Gastrocnemius medialis (tissue), 4 donors: ENCODE data around the gene C22orf15. TPM values are rescaled to one million over a fixed set of nuclear protein-coding genes. Genes with fewer than 3 reads are reported as not detected.

Experiments used
- ATAC-seq, 2 donors: fragments of 150-250 bp; one replicate each; pipeline ENCODE4 v1.9.1; 2016
- DNase-seq, 2 donors: peaks; one replicate each; pipeline ENCODE4 v3.0.0-alpha.2; 2019
- H3K27ac ChIP-seq, 4 donors: fragments of 200-600 bp; sonication (generic); 1 replicate in 1 of 4; 2 replicates in 3 of 4; pipeline ENCODE4 v1.5.1; 2016 to 2018; ENCODE audit warnings: mild to moderate bottlenecking in 2 of 4, moderate library complexity in 1 of 4
- H3K27me3 ChIP-seq, 3 donors: fragments of 200-600 bp; sonication (generic) in 2 of 3; 1 replicate in 1 of 3; 2 replicates in 2 of 3; pipeline versions ENCODE4 v1.5.1 to v1.6.0; 2016 to 2019; ENCODE audit warnings: mild to moderate bottlenecking in 1 of 3, moderate library complexity in 1 of 3
- H3K36me3 ChIP-seq, 2 donors: fragments of 200-600 bp; sonication (generic) in 1 of 2; one replicate each; pipeline ENCODE4 v1.5.1; 2017 to 2018
- H3K4me1 ChIP-seq, 2 donors: fragments of 200-600 bp; sonication (generic) in 1 of 2; one replicate each; pipeline ENCODE4 v1.5.1; 2016 to 2017; ENCODE audit warnings: mild to moderate bottlenecking in 2 of 2
- H3K4me3 ChIP-seq, 4 donors: fragments of 200-600 bp; sonication (generic) in 3 of 4; 1 replicate in 1 of 4; 2 replicates in 3 of 4; pipeline ENCODE4 v1.5.1; 2016 to 2019; ENCODE audit warnings: mild to moderate bottlenecking in 2 of 4
- H3K9me3 ChIP-seq, 3 donors: fragments of 200-600 bp; sonication (generic) in 2 of 3; 1 replicate in 1 of 3; 2 replicates in 2 of 3; pipeline ENCODE4 v1.5.1; 2016 to 2019
- CTCF ChIP-seq, 5 experiments: fragments of 450-650 bp in 3 of 5; fragments of 200-600 bp in 2 of 5; sonication (generic) in 2 of 5; IDR thresholded peaks in 4 of 5; conservative IDR thresholded peaks in 1 of 5; 1 replicate in 4 of 5; 2 replicates in 1 of 5; pipeline ENCODE4 v1.5.1; 2016 to 2019; ENCODE audit warnings: antibody characterized with exemption in 5 of 5, mild to moderate bottlenecking in 3 of 5, moderate library complexity in 3 of 5
- POLR2A ChIP-seq, 2 donors: fragments of 450-650 bp; IDR thresholded peaks; one replicate each; pipeline ENCODE4 v1.6.1; 2017; ENCODE audit warnings: antibody characterized with exemption in 2 of 2, mild to moderate bottlenecking in 2 of 2, moderate library complexity in 2 of 2
- in situ Hi-C, 4 donors: fragments of 200-750 bp; cut with MboI; loops; one replicate each; pipeline versions ENCODE4 v1.15.0 to v1.8.0; 2017; ENCODE audit warnings: low sequenced_read_pairs in 4 of 4
- intact Hi-C: fragments of 100-400 bp; cut with DNase I; formaldehyde crosslinking; loops from one replicate; pipeline ENCODE4 v1.15.1; 2023; ENCODE audit warnings: low total_unique reads
- total RNA-seq, 4 donors: library from RNA; depleted of rRNA; stranded (reverse); fragments of >200 nt; gene quantifications; one replicate each; pipeline versions ENCODE4 v1.1.0 to v1.2.3, GENCODE V29; 2016

Gene C22orf15
- total RNA-seq, 4 donors from 2014 or later: not detected

- H3K9me3 ChIP-seq: no peaks in the 10 kb centered on the region
- ATAC-seq (no peak), DNase-seq (no peak)
- no peaks in the 10 kb centered on the region for H3K36me3 ChIP-seq
- H3K4me3 ChIP-seq: no peak overlapping the region
- in situ Hi-C loops: no loop called here
- no peaks in the 10 kb centered on the region for H3K27me3 ChIP-seq
- intact Hi-C loops: loop anchor here (5.0 kb wide), 1 partner anchor 35 kb away; no protein-coding TSS in a partner anchor
- H3K27ac ChIP-seq: no peak overlapping the region
- TF ChIP-seq POLR2A (IDR thresholded peaks at IDR 0.05) (no peak), CTCF (IDR thresholded peaks at IDR 0.05 in 4 of 5, conservative IDR thresholded peaks at IDR 0.05 in 1 of 5) (no peak)
- H3K4me1 ChIP-seq: peaks cover 9 to 10% of the 10 kb centered on the region in 2 donors
Measured at GRCh38 chr22:23752750-23753149, 10.0 kb upstream of the C22orf15 start.

- peaks cover 9 to 10% of the 10 kb centered on the region in 2 donors for H3K4me1 ChIP-seq
- in situ Hi-C loops (no loop called here), intact Hi-C loops (loop anchor here (5.0 kb wide), 1 partner anchor 36 kb away; no protein-coding TSS in a partner anchor)
- TF ChIP-seq CTCF (IDR thresholded peaks at IDR 0.05 in 4 of 5, conservative IDR thresholded peaks at IDR 0.05 in 1 of 5): no peak
- no peak for TF ChIP-seq POLR2A (IDR thresholded peaks at IDR 0.05)
- ATAC-seq: no peak
- no peaks in the 10 kb centered on the region for H3K27me3 ChIP-seq
- H3K36me3 ChIP-seq: no peaks in the 10 kb centered on the region
- no peaks in the 10 kb centered on the region for H3K9me3 ChIP-seq
- DNase-seq: no peak
- no peak overlapping the region for H3K4me3 ChIP-seq
- H3K27ac ChIP-seq: no peak overlapping the region
Measured at GRCh38 chr22:23753385-23753784, 9.4 kb upstream of the C22orf15 start.

- TF ChIP-seq CTCF (IDR thresholded peaks at IDR 0.05 in 4 of 5, conservative IDR thresholded peaks at IDR 0.05 in 1 of 5): no peak
- TF ChIP-seq POLR2A (IDR thresholded peaks at IDR 0.05): no peak
- Histone ChIP-seq H3K4me1 (peaks cover 9 to 10% of the 10 kb centered on the region in 2 donors), H3K27me3 (no peaks in the 10 kb centered on the region), H3K9me3 (no peaks in the 10 kb centered on the region), H3K36me3 (no peaks in the 10 kb centered on the region), H3K4me3 (no peak within 1 kb of the TSS), H3K27ac (peak within 1 kb of the TSS in 1 of 4 donors; percentile 1)
- no peak for DNase-seq
- intact Hi-C loops (loop anchor here (5.0 kb wide), 1 partner anchor 37 kb away; no protein-coding TSS in a partner anchor), in situ Hi-C loops (no loop called here)
- no peak for ATAC-seq
Measured at GRCh38 chr22:23754220-23754919, 8.4 kb upstream of the C22orf15 start, which contains the start of gene VPREB3. TSS of gene VPREB3 (minus strand) at chr22:23754425. CDS start at chr22:23754363, 62 bp downstream.

GRCh38 chr22:23754980-23755636, 7.7 kb upstream of the C22orf15 start:
- no peak overlapping the region for H3K4me3 ChIP-seq
- no peaks in the 10 kb centered on the region for H3K36me3 ChIP-seq
- peaks cover 4 to 5% of the 10 kb centered on the region in 2 donors for H3K4me1 ChIP-seq
- TF ChIP-seq CTCF (IDR thresholded peaks at IDR 0.05 in 4 of 5, conservative IDR thresholded peaks at IDR 0.05 in 1 of 5) (no peak), POLR2A (IDR thresholded peaks at IDR 0.05) (no peak)
- intact Hi-C loops (loop anchor here (5.0 kb wide), 1 partner anchor 38 kb away; no protein-coding TSS in a partner anchor), in situ Hi-C loops (no loop called here)
- H3K9me3 ChIP-seq: no peaks in the 10 kb centered on the region
- H3K27me3 ChIP-seq: no peaks in the 10 kb centered on the region
- DNase-seq: no peak
- ATAC-seq: no peak
- peak overlapping the region in 2 of 4 donors; percentile 1 to 35 for H3K27ac ChIP-seq
